ENCODE data around the gene PGS1.

The PGS1 gene

GRCh38 chr17:78342449-78343186 is 35.8 kb upstream of the PGS1 start:
- no peak for TF ChIP-seq EZH2 (IDR thresholded peaks at IDR 0.05; ENCODE audit: borderline replicate concordance, low read depth, low read length, severe bottlenecking)
- no peak for TF ChIP-seq CTCF (IDR thresholded peaks at IDR 0.05; ENCODE audit: borderline replicate concordance, extremely low read depth, low read length, poor library complexity, severe bottlenecking)
- Histone ChIP-seq H3K4me1 (ENCODE audit: insufficient read depth, low read length) (peaks cover 13% of the 10 kb centered on the region), H3K9ac (ENCODE audit: low read depth, low read length) (no peak overlapping the region), H2AFZ (ENCODE audit: low read depth, low read length) (no peak overlapping the region), H3K27ac (ENCODE audit: low read length) (no peak overlapping the region), H3K36me3 (ENCODE audit: insufficient read depth, low read length) (no peaks in the 10 kb centered on the region), H3K27me3 (ENCODE audit: insufficient read depth, low read length, poor library complexity) (no peaks in the 10 kb centered on the region), H3K79me2 (ENCODE audit: insufficient read depth, low read length) (no peaks in the 10 kb centered on the region), H3K4me2 (ENCODE audit: insufficient read depth, low read length) (no peak overlapping the region), H3K4me3 (ENCODE audit: low read depth in 1 of 2, low read length in 2 of 2) (no peak overlapping the region), H4K20me1 (ENCODE audit: insufficient read depth, low read length) (peaks cover 4% of the 10 kb centered on the region; the same call in 1 of the 2 replicates), H3K9me3 (ENCODE audit: insufficient read depth, low read length, severe bottlenecking) (no peaks in the 10 kb centered on the region)
- DNase-seq (no peak), ATAC-seq (ENCODE audit: insufficient read depth, low read depth) (no peak)

- DNase-seq (no peak), ATAC-seq (ENCODE audit: insufficient read depth, low read depth) (peak; percentile 15; the same call in 1 of the 3 replicates)
- Histone ChIP-seq H3K36me3 (ENCODE audit: insufficient read depth, low read length) (no peaks in the 10 kb centered on the region), H4K20me1 (ENCODE audit: insufficient read depth, low read length) (peaks cover 7% of the 10 kb centered on the region; the same call in 1 of the 2 replicates), H3K79me2 (ENCODE audit: insufficient read depth, low read length) (no peaks in the 10 kb centered on the region), H3K4me1 (ENCODE audit: insufficient read depth, low read length) (peaks cover 13% of the 10 kb centered on the region), H3K9ac (ENCODE audit: low read depth, low read length) (no peak overlapping the region), H3K9me3 (ENCODE audit: insufficient read depth, low read length, severe bottlenecking) (no peaks in the 10 kb centered on the region), H2AFZ (ENCODE audit: low read depth, low read length) (no peak overlapping the region), H3K27ac (ENCODE audit: low read length) (peak overlapping the region; percentile 7; the same call in 1 of the 2 replicates), H3K27me3 (ENCODE audit: insufficient read depth, low read length, poor library complexity) (peaks cover 5% of the 10 kb centered on the region), H3K4me3 (ENCODE audit: low read depth in 1 of 2, low read length in 2 of 2) (no peak overlapping the region), H3K4me2 (ENCODE audit: insufficient read depth, low read length) (no peak overlapping the region)
- TF ChIP-seq CTCF (IDR thresholded peaks at IDR 0.05; ENCODE audit: borderline replicate concordance, extremely low read depth, low read length, poor library complexity, severe bottlenecking) (no peak), EZH2 (IDR thresholded peaks at IDR 0.05; ENCODE audit: borderline replicate concordance, low read depth, low read length, severe bottlenecking) (no peak)
Observed at GRCh38 chr17:78343187-78343542, 35.3 kb upstream of the PGS1 start.

- Histone ChIP-seq H3K27ac (ENCODE audit: low read length) (peak overlapping the region; percentile 48; the same call in 1 of the 2 replicates), H2AFZ (ENCODE audit: low read depth, low read length) (no peak overlapping the region), H3K9ac (ENCODE audit: low read depth, low read length) (no peak overlapping the region), H4K20me1 (ENCODE audit: insufficient read depth, low read length) (peaks cover 7% of the 10 kb centered on the region; the same call in 1 of the 2 replicates), H3K4me1 (ENCODE audit: insufficient read depth, low read length) (peaks cover 13% of the 10 kb centered on the region), H3K27me3 (ENCODE audit: insufficient read depth, low read length, poor library complexity) (peaks cover 8% of the 10 kb centered on the region), H3K79me2 (ENCODE audit: insufficient read depth, low read length) (no peaks in the 10 kb centered on the region), H3K4me2 (ENCODE audit: insufficient read depth, low read length) (no peak overlapping the region; the same call in 1 of the 2 replicates), H3K36me3 (ENCODE audit: insufficient read depth, low read length) (no peaks in the 10 kb centered on the region), H3K9me3 (ENCODE audit: insufficient read depth, low read length, severe bottlenecking) (no peaks in the 10 kb centered on the region), H3K4me3 (ENCODE audit: low read depth in 1 of 2, low read length in 2 of 2) (no peak overlapping the region)
- TF ChIP-seq EZH2 (IDR thresholded peaks at IDR 0.05; ENCODE audit: borderline replicate concordance, low read depth, low read length, severe bottlenecking) (no peak), CTCF (IDR thresholded peaks at IDR 0.05; ENCODE audit: borderline replicate concordance, extremely low read depth, low read length, poor library complexity, severe bottlenecking) (no peak)
- ATAC-seq (ENCODE audit: insufficient read depth, low read depth) (peak; percentile 92), DNase-seq (peak; percentile 77)
Observed at GRCh38 chr17:78343543-78344201, 34.8 kb upstream of the PGS1 start.

Data from DND-41 (cell line).